Head of caudate nucleus (tissue), 42 donors: ENCODE data around the gene AANAT.
A peak's percentile ranks its signal among the peaks of the same experiment; 100 is the strongest.

Experiments
- DNase-seq, 42 donors: peaks; one replicate each; pipeline versions ENCODE4 v3.0.0 to v3.0.0-alpha.2; 2020 to 2021; ENCODE audit warnings: mixed read lengths in 7 of 42
- intact Hi-C: fragments of 100-400 bp; cut with DNase I; formaldehyde crosslinking; loops from one replicate; pipeline ENCODE4 v1.15.0; 2022

Gene AANAT

DNA sequence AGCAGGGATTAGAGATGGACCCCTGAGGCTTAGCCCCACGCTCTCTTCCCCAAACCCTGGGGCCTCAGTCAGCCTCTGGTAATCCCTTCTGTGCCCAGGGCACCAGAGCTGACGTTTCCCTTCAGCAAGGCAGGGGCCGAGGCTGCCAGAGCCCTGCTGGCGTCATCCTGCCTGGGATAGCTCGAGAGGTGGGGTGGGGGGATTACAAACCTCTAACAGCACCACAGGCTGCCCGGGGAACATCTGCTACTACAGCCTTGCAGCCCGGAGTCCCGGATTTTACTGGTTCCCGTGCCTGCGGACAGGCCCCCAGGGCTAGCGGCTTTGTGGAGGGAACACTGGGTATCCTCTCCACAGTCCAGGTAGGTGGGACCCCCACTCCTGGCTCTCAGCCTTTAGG lies at the start of gene AANAT:
Gene AANAT (plus strand): TSS at position 238 of the 400 bp plus-strand sequence. CDS start 1,144 bp downstream, outside the sequence.
- intact Hi-C loops: loop anchor here (2.0 kb wide), 1 partner anchor 39 kb away; no protein-coding TSS in a partner anchor
- no peak for DNase-seq

DNA sequence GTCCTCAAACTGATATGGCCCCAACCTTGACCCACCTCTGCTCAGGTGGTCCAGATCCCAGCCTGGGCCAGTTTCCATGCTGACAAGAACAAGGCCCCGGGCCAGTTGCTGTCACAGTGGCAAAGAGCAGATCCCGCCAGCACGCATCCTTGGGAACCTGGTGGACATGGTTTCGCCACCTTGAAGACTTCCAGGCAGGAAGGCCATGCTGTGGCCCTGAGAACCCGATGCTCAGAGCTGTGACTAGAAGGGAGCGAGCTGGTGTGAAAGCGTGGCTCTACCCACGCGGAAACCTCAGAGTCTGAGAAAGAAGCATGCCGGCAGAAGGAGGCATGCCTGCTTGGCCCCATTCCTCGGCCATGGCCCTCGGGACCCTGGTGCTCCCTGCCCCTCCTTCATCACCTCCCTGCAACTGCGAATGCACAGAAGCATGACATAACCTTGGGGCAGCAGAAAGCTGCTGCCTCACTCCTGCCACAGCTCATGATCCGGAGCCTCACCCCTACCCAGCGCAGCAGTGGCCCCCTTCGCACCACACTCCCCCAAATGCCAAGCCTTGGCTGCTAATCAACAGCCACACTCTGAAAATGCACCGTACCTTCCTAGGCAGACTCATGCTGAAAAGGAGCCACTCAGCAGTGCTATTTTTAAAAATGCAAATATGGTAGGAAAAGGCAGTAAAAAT lies 47.7 kb upstream of the AANAT start:
- intact Hi-C loops: no loop called here
- DNase-seq: peak in 4 of 42 donors; percentile 17 to 58 (median 32)

DNA sequence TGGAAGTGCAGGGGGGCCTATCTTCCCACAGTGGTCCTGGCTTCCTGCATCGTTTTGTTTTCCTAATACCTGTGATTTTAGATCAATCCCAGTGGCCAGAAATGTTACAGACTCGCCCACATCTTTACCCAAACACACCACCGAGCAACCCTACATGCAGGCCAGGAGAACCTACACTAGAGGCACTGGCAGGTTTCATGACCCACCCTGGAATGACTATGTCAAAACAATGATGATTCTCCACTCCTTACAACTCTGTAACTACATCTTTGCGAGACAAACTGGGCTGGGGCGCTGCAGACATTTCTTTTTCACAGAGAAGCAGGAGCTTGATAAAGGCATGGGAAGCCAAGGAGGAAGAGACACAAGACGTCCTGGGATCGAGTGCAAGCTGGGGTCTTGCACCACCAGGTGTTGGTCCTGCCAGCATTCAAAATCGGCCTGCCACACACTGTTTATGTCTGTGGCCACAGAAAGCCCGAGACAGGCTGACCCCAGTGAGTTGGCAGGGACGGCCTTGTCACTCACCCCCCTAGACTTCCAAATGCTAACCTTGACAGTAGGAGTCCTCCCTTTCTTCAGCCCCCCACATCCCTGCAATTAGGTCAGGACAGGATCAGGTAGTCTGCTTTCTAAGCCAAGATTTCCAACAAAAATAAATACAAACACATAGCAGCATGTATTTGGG lies 46.9 kb upstream of the AANAT start:
- DNase-seq: no peak
- intact Hi-C loops: no loop called here

DNA sequence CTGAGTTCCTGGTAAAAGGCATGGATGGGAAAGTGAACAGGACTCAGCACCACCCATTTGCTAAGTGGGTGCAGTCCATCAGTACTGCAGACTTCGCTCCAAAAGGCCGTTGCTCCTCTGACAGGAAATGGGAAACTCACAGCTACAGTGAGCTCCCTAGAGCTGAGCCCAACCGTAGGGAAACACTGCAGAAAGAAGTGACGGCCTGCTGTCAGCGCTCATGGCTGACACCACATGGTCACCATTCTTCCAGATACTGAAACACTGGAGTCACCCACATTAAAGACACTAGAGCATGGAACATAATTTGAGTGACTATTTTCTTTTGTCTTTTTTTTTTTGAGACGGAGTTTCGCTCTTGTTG lies 46.4 kb upstream of the AANAT start:
- peak in 1 of 42 donors; percentile 23 for DNase-seq

DNA sequence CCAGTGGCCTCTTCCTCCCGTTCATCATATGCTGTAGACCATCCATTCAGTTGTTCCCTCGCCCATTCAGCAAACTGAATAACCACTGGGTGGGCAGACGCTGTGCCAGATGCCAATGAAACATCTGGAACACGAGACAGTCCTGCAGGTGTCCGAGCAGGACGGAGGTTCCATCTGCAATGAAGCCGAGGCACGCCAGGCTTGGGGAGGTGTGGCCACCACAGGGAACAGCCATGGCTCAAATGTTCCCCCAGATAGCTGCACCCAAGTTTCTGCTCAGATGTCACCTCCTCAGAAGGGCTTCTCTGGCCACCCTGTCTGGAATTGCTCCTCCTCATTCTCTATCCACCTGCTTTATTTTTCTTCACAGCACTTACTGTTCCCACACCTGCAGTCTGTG lies 45.0 kb upstream of the AANAT start:
- intact Hi-C loops: no loop called here
- no peak for DNase-seq

More for the DNA sequence above, 46.4 kb upstream of the AANAT start:
- intact Hi-C loops: no loop called here

DNA sequence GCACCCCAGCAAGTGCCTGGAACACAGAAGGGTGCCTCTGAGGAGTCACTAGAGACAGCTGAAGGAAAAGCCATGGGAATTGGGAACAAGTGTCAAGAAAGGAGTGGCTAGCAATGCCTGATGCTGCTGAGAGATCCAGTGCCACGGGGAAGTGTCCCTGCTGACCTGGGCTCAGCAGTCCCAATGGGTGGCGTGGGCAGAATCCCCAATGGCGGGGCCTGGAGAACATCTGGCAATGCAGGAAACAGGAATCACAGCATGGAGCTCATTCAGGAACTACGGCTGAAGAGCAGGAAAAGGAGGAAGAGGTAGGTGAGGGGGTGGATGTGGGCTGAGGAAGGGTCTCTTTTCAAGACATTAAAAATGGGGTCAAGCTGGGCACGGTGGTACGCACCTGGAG lies 44.5 kb upstream of the AANAT start:
- DNase-seq: no peak
- intact Hi-C loops: no loop called here

GRCh38 chr17:76426853-76427252 lies 40.5 kb upstream of the AANAT start:
- intact Hi-C loops: no loop called here
- DNase-seq: no peak

DNA sequence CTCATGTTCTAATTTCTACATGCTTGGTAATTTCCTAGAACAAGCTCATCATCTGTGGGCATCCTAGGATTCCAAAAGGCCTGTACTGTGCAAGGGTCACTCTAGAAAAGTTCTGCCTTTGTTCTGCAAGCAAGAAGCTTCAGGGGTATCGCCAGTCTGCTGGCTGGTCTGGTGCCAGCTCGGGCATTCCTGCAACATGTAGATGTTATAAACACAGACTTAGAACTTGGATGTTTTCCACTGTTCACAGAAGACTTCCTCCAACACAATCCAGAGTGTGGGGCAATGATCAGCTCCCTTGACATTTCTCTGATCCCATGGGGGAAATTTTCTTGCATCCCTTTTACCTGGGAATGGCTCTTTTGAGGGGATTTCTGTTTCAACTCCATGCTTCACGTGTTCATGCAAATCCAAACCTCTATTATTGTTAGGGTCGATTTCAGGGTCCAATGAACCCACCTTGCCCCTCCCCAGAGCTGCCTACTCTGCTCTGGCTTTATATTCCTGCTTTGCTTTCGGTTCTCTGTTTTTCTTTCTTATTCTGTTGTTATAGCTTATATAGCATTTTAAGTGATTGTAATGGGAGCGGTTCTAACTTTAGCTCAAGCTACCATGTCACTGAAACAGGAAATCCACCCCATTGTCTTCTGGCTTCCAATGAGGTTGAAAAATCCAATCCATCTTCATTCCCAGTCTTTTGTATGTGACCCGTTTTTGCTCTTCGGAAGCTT lies 39.7 kb upstream of the AANAT start:
- intact Hi-C loops: no loop called here
- DNase-seq: no peak

DNA sequence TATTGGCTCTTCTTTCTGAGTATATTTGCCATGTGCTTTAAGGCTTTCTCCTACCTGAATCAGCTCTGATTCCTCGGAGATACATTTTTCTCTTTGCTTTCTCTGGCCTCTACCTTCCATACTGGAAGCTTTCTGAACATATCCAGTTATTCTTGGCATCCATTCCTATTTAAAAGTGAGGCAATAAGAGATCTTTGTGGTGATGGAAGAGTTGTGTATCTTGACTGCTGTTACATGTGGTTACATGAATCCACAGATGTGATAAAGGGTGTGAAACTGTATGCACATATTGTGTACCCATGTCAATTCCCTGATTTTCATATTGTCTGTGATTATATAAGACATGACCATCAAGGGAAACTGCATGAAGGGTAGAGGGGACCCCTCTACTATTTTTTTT lies 38.9 kb upstream of the AANAT start:
- intact Hi-C loops: no loop called here
- no peak for DNase-seq

DNA sequence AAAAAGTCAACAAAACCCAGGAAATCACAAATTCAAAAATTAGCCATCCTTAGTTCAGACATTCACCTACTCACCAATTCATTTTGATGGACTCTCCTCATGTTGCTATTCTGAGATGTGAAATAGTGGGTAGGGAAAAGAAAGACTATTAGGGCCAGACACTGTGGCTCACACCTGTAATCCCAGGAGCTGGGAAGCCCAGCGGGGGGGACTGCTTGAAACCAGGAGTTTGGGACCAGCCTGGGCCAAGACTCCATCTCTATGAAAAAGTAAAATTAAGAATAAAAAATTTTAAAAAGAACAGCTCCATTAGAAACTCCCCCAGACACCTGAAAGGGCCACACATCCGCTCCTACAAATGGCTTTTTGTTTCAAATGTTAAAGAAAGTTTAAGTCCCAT lies 35.9 kb upstream of the AANAT start:
- intact Hi-C loops: no loop called here
- no peak for DNase-seq

GRCh38 chr17:76432004-76432403 lies 35.4 kb upstream of the AANAT start:
- no peak for DNase-seq

GRCh38 chr17:76432712-76433336 lies 34.6 kb upstream of the AANAT start:
- DNase-seq: no peak
- intact Hi-C loops: no loop called here

More at GRCh38 chr17:76432004-76432403, 35.4 kb upstream of the AANAT start:
- intact Hi-C loops: no loop called here

- no peak for DNase-seq
- intact Hi-C loops: no loop called here
Measured at GRCh38 chr17:76433693-76434092, 33.7 kb upstream of the AANAT start.

DNA sequence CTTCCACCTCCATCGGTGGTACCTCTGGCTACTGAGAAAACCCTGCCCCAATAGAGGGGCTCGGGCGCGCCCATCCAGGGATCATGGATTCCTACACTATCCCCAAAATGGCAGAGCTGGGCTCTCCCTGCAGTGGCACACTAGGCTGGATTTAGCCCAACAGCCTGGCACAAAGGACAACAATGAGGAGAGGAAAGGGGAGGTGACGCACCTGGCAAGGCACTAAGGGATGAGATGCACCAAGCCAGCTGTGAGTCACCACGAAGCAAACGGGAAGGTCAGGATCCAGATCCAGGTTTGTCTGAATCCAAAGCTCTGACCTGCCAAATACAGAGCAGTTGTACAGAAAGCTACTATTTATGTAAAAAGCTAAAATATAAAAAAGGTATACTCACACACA lies 32.5 kb upstream of the AANAT start:
- DNase-seq: no peak
- intact Hi-C loops: no loop called here

DNA sequence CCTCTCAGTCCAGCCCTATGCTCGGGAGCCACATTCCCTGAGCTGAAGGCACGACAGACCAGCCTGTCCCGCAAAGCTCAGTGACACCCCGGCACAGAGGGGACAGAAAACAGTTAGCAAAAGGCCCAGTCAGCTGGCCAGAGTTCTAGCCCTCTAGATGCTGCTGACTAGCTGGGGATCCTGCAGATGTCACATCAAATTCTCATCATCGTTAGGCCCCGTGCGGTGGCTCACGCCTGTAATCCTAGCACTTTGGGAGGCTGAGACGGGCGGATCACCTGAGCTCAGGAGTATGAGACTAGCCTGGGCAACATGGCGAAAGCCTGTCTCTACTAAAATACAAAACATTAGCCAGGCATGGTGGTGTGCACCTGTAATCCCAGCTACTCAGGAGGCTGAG lies 31.7 kb upstream of the AANAT start:
- intact Hi-C loops: no loop called here
- DNase-seq: no peak

GRCh38 chr17:76437467-76438402 lies 29.7 kb upstream of the AANAT start:
- intact Hi-C loops: no loop called here

DNA sequence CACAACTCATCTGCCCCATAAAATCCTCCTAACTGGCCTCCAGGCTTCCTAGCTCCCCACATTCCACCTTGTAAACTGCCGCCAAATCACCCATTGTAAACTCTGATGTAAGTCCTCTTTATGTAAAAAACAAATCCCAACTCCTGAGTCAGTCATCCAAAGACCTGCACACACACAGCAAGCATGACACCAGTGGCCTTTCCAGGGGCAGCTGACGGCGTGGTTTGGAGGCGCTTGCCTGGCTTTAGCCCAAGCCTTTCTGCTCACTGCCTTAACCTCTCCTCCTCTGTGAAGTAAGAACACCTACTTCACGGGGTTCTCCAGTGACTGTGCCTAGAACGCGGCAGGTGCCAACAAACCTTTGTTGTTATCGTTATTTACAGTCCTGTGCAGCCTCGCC lies 28.5 kb upstream of the AANAT start:
- no peak for DNase-seq
- intact Hi-C loops: no loop called here

More at GRCh38 chr17:76437467-76438402, 29.7 kb upstream of the AANAT start:
- no peak for DNase-seq

- DNase-seq: no peak
- intact Hi-C loops: no loop called here
Measured at GRCh38 chr17:76439314-76439928, 28.0 kb upstream of the AANAT start.
